H4 (cell line): Measurements from ENCODE around the gene MRPS27. TPM values are rescaled to one million over a fixed set of nuclear protein-coding genes. Genes with fewer than 3 reads are reported as not detected.
A peak's percentile ranks its signal among the peaks of the same experiment; 100 is the strongest.
"Not testable (repeated sequence)": the region's sequence is repeated elsewhere in the genome, so short reads cannot be mapped to it uniquely, and the experiment has no call there.

ENCODE experiments used
- DNase-seq: peaks from one replicate; pipeline ENCODE4 v3.0.0-alpha.2; 2015; ENCODE audit warnings: low spot score
- total RNA-seq: library from RNA; depleted of rRNA; stranded (reverse); fragments of >200 nt; shearing (Covaris generic); gene quantifications from 2 replicates; pipeline ENCODE4 v1.2.3, GENCODE V29; 2014

Gene MRPS27
- total RNA-seq, 1 experiment from 2014 or later: 88.0 TPM

DNA sequence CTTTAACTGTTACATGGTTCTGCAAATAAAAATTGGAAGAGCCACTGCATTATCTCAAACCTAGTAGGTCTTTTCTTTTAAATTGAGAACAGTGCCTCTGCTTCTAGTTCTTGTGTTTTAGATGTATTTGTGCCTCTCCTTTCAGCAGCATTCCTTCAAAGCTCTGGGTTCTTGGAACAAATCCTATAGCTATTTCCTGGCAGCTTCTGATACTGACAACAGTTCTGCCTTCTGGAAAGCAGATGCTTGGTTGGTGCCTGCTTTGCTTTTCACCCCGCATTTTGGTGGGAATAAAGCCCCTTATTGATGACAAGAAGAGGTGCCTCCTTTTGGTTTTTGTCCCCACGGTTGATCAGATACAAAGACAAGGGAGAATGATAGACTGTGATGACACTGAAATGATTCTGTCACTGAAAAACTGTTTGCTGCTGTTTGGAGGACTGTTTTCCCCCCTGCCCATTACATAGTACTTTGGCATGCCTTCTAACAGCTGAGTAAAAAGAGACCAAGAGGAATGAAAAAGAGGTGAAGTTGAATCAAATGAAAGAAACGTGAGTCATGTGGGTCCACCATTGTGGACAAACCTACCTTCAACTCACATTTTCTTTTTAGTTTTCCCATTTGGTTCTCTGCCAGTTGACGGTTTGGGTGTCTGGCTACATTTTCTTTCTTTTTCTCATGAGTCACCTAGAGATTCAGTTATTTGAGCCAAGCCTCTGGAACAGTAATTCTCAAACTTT is 5.7 kb upstream of the MRPS27 start:
- no peak for DNase-seq

DNA sequence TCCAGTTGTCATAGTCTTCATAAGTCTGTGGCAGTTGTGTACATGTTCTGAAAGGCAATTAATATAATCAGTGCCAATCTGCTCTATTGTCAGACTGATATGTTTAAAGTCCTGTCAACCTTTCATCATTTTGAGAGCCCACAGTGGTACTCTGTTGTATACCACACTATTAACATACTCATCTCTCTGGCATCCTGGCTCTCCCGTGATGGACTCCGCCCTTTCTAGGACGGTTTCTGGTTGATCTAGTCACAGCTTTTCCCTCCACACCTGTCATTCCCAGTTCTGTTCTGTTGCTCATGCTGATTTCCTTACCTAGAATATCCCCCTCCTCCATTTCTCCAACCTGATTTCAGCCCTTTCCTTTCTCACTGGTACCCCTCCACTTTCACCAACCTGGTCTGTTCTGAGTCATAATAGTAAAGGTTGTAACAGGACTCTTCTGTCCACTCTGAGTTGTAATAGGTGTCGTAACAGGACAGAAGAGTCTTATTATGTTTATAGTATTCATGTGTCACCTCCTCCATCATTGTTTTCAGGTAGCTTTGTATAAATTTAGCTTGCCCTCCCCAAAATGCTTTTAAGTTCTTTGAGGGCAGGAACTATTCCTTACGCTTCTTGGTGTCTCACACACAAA is 4.3 kb upstream of the MRPS27 start:
- no peak for DNase-seq

DNA sequence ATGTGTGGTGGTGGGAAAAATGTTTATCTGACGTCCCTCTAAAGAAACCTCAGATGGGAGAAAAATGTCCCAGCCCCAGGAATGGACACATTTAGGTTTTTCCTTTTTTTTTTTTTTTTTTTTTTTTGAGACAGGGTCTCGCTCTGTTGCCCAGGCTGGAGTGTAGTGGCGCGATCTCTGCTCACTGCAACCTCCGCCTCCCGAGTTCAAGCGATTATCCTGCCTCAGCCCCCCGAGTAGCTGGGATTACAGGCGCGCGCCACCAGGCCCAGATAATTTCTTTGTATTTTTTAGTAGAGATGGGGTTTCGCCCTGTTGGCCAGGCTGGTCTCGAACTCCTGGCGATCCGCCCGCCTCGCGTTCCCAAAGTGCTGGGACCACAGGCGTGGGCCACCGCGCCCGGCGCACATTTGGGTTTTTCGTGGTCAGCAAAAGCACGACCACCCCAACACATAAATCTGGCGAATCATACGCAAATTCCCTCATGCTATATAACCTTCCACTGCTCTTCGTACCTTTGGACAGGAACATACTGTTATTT is 535 bp downstream of the MRPS27 start:
- DNase-seq: not testable (repeated sequence)

DNA sequence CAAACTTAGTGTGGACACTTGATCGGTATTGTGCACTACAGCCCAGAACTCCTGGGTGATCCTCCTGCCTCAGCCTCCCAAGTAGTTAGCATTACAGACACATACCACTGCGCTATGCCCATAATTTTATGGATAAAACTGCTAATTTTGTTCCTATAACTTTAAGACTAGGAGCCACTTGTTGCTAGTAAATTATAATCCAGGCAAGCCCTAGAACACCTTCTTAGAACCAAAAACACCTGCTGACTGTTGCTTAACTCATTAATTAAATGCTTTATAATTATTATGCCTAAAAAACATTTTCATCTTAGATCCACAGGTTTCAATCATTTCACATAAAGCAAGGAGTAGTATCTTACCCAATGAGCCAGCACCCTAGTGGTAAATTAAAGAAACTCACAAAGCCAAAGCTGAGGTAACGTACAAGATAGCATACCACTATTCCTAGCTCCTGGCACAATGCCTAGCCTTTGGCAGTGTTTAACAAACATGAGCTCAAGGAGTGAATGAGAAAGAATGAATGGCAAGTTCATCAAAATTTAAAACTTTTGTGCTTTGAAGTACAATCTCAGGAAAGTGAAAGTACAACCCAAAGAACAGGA is 5.4 kb downstream of the MRPS27 start:
- DNase-seq: peak; percentile 78

DNA sequence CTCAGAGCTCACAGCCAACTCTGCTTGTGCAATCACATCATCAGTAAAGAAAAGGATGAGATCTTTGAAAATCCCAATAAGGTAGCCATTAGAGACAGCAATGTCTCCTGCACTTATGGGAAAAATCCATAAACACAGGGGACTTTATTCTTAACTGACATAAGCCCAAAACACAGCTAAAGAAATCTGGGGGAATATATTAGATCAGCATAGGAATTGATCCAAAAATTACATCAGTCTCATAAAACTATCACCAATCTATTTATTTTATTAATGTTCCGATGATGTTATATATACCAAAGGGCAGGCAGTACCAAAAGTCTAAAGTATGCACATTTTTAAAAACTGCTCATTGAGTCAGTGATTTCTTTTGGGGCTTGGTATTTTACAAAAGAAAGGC is 6.9 kb downstream of the MRPS27 start:
- DNase-seq: no peak

DNA sequence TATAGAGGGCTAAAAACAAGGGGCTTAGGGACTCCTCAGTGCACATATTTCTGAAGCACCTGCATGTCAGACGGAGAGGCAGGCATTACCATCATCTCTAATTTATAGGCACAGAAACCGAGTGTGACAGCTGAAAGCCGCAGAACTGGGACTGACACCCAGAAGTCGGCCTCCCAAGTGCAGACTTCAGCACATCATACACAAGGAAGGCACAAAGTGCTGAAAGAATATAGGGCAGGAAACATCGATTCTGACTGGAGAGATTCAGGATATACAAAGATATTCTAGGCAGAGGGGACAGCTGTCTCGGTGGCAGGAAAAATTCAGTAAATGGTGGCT is 11.2 kb downstream of the MRPS27 start:
- no peak for DNase-seq

DNA sequence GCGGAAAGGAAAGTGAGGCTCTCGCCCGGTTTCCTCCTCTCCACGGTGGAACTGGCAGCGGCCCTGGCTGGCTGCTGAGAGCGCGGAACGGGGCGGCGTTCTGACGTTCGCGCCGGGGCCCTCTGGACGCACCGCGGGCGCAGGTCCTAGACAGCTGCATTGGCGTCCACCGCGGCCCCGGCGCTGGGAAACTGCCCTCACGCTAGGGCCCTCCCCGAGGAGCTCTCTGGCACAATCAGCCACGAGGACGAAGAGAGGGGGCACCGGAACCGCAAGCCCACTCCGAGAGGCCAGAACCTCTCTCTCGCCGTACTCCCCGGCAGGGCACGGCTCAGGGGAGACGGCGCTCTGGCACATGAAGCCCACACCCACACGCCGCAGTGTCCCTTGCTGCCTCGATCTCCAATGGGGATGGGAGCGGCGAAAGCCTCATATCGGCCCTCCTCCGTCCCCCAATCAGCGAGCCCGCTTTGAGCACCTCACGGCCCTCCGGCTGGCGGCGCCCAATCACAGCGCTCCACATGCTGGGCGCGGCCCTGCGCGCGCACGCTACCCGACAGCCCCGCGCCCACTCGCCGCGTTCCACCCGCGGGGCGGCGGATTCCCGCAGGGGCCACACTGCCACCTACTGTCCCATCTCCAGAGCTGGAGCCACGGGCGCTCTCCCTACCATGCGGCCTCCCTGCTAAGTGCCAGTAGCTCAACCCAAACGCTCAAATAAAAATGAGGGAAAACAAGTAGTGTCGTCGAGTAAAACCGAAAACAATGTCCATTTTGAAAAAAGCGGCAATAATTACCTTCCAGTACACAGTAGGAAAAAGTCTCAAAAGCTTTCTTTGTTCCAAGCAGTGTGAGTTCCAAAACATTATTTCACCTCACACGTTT is 11.8 kb downstream of the MRPS27 start:
- DNase-seq: peak; percentile 96

DNA sequence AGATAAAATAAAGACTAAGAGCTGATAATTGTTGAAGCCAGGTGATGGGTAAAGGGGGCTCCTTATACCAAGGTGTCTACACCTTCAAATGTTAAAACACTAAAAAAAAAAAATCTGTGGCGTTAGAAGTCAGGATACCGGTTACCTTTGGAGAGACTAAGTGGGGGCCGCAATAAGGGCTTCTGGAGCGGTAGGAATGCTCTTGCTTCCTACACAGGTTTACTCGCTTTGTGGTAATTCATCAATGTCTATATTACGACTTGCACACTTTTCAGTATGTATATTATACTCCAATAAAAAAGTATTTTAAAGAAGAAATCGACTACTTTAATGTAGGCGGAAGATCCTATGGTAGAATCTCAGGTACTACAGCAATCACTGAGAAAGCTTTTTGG is 12.5 kb downstream of the MRPS27 start:
- no peak for DNase-seq

DNA sequence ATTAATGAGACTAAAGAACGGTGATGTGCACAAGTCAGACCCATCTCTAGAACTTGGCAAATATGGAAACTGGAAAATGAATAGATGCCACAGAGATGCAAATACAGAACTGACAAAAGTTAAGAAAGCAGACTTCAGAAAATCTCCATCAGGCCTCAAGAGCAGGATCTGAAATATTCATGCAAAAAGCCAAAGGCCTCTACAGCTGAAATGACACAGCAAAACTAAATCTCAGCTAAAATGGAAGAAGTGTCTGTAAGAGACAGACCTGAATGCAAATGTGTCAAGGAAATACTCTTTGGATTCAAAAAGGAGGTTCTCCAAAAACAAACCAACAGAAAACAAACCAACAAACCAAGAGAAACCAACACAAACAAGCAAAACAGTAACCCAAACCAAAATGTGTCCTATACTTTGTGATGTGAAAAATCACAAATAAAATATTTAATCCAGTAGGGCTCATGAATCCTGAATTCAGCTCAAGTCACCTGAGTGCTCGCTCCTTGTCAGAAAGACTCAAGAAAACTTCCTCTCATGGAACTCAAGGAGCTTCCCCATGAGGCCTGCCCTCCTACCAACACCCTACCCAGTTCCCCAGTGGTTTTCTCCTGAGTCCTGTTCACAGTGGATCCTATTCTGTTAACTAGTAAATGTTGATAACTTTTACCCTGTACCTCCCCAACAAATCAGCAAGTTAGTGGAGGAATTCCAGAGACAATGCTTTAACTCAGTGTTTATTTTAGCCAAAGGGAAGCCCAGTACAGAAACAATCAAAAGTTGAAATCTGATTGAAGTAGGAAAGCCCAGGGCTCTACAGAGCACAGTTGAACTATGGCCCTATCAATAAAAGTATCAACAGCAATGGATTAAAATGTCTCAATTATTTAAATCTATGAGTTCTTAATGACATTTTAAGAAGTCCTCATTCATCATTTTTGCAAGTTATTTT is 14.6 kb downstream of the MRPS27 start:
- DNase-seq: no peak

DNA sequence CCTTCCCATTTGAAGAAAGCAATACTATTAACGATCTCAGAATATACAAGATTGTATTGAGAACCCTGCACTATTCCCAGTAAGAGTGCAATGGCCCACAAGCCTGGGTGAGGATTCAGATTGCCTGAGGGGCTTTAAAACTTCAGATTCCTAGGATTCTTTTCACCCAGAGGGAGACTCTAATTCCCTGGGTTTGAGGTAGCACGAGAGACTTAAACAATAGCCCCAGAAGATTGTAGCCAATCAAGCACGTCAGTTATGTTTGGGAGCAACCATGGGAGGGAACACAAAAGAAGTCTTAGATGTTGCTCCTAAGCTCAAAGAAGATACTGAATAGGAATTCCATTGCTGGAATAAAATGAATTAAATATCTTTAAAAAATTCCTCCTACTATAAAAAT is 17.9 kb downstream of the MRPS27 start:
- no peak for DNase-seq

DNA sequence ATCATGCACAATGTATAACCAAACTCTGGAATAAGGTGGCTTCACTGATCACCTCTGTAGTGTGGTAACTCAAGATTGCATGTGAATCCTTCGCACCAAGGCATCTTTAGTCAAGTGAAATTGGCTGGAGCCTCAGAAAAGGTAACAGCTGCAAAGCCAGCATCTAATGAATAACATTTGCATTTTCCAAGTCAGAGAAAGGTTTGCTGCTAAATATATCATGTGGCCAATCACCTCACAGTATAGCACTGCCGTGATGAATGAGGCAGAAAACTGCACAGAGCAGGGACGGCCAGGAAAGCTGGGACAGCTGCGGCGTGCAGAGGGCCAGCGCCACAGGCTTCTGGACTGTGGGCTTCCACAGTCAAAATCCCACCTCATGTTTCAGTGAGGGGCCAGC is 18.5 kb downstream of the MRPS27 start:
- DNase-seq: no peak

DNA sequence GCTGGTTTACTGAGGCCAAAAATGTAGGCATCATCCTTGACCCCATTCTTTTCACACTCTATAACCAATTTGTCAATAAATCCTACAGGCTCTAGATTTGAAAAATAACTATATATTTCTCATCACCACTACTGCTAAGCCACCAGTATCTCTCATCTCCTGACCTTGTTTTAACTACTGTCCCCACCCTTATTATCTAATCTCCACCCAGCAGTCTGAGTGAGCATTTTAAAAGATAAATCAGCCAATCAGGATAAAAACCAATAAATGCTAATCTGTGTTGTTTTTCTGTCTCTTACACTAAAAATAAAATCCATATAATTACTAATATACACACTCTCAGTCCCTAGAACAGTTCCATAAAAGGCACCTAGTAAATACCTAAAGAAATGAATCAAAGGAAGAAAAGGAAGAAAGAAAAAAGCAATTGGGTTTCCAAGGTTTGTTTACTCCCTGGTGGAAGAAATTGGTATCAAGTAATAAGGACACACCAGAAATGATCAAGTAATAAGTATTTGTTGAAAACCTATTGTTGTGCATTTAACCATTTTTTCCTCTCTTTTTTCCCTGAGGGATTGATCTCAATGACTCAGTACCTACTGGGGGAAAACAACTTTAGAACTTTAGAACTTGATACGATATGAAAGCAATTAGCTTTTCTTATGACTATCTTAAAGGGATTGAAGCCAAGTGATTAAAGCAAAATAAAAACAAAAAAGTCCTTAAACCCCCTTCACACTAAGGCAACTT is 19.3 kb downstream of the MRPS27 start:
- no peak for DNase-seq

DNA sequence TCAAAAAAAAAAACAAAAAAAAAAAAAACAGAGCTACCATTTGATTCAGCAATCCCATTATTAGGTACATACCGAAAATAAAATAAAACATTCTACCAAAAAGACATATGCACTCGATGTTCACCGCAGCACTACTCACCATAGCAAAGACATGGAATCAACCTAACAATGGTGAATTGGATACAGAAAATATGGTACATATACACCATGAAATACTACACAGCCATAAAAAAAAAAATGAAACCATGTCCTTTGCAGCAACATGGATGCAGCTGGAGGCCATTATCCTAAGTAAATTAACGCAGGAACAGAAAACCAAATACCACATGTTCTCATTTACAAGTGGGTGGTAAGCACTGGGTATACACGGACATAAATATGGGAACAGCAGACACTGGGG is 21.3 kb downstream of the MRPS27 start:
- no peak for DNase-seq

DNA sequence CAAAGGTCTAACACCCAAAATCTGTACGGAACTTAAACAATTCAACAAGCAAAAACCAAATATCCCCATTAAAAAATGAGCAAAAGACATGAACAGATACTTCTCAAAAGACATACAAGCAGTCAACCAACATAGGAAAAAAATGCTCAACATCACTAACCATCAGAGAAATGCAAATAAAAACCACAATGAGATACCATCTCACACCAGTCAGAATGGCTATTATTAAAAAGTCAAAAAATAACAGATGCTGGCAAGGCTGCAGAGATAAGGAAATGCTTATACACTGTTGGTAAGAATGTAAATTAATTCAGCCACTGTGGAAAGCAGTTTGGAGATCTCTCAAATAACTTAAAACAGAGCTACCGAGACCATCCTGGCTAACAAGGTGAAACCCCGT is 21.9 kb downstream of the MRPS27 start:
- not testable (repeated sequence) for DNase-seq

DNA sequence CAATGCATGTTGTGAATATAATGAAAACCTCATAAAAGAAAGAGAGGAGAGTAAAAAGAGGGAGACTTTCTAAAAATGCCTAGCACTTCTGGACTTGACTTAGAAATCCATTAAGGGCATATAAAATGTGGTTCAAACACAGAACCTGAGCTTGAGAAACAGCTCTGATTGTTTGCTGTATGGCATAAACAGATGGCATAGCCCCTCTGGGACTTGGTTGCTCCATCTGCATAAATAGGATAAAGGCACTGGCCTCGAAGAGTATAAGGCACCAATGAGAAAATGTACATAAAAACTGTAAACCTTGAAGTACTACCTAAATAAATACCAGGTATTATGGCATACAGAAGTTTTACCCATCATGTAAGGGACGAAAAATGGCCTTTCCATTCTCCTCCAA is 23.8 kb downstream of the MRPS27 start:
- DNase-seq: no peak

DNA sequence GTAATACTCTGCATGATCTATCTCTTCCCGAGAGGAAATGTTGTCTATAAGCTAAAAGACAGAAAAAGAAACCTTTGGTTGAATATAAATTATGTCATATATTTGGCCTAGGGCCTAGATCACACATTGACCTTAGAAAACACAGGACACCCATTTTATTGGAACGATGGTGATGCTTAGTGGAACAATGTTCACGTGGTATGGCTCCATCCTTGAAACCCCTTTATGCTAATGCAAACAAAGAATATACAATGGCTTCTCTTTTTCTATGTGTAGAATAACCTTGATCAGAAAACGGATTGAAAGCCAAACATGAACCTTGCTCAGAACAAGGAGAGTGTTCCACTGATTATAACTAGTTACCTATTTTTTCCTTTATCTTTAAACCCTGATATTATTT is 24.5 kb downstream of the MRPS27 start:
- no peak for DNase-seq

DNA sequence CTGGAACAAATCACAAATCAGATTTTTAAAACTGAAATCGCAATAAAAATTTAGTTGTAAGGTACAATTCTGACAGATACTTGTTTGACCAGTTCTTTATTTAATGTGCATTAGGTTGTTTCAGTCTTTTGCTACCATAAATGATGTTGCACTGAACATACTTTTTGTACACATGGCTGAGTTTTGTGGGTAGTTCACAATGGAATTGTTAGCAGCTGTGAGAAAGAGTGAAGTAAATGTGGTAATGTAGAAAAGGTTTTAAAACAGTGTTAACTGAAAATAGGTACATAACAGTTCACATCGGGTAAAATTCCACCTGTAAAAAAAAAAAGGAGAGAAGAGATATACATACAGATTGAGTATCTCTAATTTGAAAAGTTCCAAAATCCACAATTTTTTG is 25.6 kb downstream of the MRPS27 start:
- no peak for DNase-seq

DNA sequence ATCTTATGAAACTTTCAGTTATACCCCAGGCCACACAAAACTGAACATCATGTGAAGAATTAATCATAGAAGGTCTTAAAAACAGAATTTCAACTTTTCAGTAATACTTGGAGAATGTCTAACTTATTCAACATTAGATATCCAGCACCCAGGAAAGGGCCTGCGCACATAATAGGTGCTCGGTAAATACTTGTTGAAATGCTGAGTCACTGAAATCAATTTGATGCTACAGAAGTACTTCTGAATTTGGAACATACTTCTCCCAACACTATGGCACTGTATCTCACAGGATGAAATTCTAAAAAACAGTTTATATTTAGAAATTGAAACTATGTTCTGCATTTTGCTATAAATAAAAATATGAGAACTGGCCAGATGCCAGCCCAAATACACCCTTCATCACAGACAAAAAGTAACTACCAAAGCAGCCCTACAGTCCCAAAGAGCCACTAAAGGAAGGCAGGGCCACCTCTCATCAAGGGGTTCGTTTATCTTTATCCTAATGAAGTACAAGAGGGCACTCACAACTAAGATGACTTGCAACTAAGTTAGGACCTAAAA is 26.5 kb downstream of the MRPS27 start:
- no peak for DNase-seq

DNA sequence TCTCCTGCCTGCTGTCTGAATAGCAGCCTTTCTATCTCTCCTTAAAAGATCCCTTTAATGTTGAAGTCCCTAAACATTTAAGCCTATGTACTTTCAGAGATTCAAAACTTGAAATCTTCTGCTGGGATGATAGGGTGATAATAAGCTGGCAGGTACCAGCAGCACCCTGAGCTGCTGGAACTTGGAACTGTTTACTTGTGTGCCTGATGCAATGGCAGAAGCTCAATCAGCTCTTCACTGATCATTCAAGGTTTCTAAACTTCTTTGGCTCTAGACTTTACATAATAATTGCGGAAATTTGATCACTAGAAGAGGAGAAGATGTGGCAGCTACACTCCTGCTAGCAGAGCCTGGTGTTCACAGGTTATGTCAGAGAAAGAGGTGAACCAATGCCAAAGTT is 27.6 kb downstream of the MRPS27 start:
- no peak for DNase-seq

DNA sequence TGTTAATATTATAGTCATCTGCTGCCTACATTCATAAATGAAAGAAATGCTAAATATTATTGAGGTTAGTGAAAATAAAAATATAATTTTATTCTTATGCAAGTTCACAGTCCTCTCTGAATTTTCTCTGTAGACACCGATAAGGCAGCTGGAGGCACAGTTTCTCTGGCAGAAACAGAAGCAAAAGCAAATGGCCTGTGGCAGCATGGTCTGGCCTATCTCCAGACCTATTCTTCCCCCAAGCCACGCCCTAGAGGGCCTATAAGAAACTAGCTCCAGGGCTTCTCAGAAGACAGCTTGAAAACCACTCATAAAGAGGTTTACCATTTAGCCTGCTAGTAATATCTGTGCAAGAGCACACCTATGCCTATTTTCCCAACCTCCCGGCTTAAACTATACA is 28.4 kb downstream of the MRPS27 start:
- DNase-seq: no peak
